Panc1 (cell line): ENCODE measurements around the gene NCKAP5. TPM values are rescaled to one million over a fixed set of nuclear protein-coding genes. Genes with fewer than 3 reads are reported as not detected.

Experiments used
- ATAC-seq: fragments of 200-7000 bp; cut with Tn5 transposase; 2 replicates; pipeline ENCODE4 v1.9.1; 2020; ENCODE audit warnings: mild to moderate bottlenecking, moderate library complexity
- BruUV-seq: library from RNA; stranded (reverse); fragments of 400-500 nt; replicated peaks from 2 replicates; lab custom pipeline; 2021; lab: Mats Ljungman, UMichigan
- CTCF ChIA-PET: fragments of 300-600 bp; sonication (Branson Sonifier 250); formaldehyde crosslinking; loops from one replicate; lab custom pipeline; 2022; ENCODE audit warnings: antibody characterized with exemption; lab: Charles Lee
- POLR2A ChIA-PET: fragments of 300-600 bp; sonication (Branson Sonifier 250); formaldehyde crosslinking; loops from one replicate; lab custom pipeline; 2022; ENCODE audit warnings: antibody characterized with exemption; lab: Charles Lee
- DNase-seq: peaks from one replicate; pipeline ENCODE4 v3.0.0-alpha.2; 2010; ENCODE audit warnings: low read depth, low spot score
- H3K27ac ChIP-seq: 2 replicates; pipeline ENCODE4 v1.5.1; 2011; ENCODE audit warnings: mild to moderate bottlenecking, low read length, inconsistent platforms
- H3K27me3 ChIP-seq: fragments of 200-500 bp; sonication (Bioruptor generic); 2 replicates; pipeline ENCODE4 v1.6.0; 2014; ENCODE audit warnings: low read length, inconsistent platforms; ENCODE audit not compliant: control insufficient read depth, insufficient read depth
- H3K36me3 ChIP-seq: fragments of 200-500 bp; sonication (Bioruptor generic); 2 replicates; pipeline ENCODE4 v1.5.1; 2014; ENCODE audit warnings: inconsistent platforms, mild to moderate bottlenecking, low read length, moderate library complexity; ENCODE audit not compliant: control insufficient read depth, insufficient read depth
- H3K4me1 ChIP-seq: 2 replicates; pipeline ENCODE4 v1.5.1; 2011; ENCODE audit warnings: inconsistent platforms, mild to moderate bottlenecking, low read length, moderate library complexity; ENCODE audit not compliant: control insufficient read depth, insufficient read depth
- H3K4me3 ChIP-seq, 2 experiments: 2 replicates each; pipeline ENCODE4 v1.5.1; 2011 to 2012; ENCODE audit warnings: low read depth in 2 of 2, low read length in 2 of 2, mild to moderate bottlenecking in 2 of 2, inconsistent platforms in 1 of 2, moderate library complexity in 1 of 2
- H3K9me3 ChIP-seq: fragments of 200-500 bp; sonication (Bioruptor generic); 2 replicates; pipeline ENCODE4 v1.5.1; 2014; ENCODE audit warnings: low read depth, mild to moderate bottlenecking, inconsistent platforms, low read length, moderate library complexity; ENCODE audit not compliant: control insufficient read depth, insufficient read depth
- CTCF ChIP-seq: fragments of 450-650 bp; IDR thresholded peaks from 2 replicates; pipeline ENCODE4 v1.5.1; 2017; ENCODE audit warnings: mild to moderate bottlenecking
- POLR2AphosphoS5 ChIP-seq: IDR thresholded peaks from 2 replicates; pipeline ENCODE4 v1.6.1; 2012; ENCODE audit warnings: mild to moderate bottlenecking, low read depth, low read length, moderate library complexity
- SIN3A ChIP-seq: IDR thresholded peaks from 2 replicates; pipeline ENCODE4 v1.6.1; 2012; ENCODE audit warnings: low read depth, mild to moderate bottlenecking, low read length, moderate library complexity, borderline replicate concordance; ENCODE audit not compliant: insufficient read depth
- TCF7L2 ChIP-seq: IDR thresholded peaks from 2 replicates; pipeline ENCODE4 v1.6.1; 2011; ENCODE audit warnings: mild to moderate bottlenecking, low read depth, low read length, inconsistent platforms
- in situ Hi-C: cut with HindIII; loops from 2 replicates; pipeline ENCODE4 v1.10.0; 2016; ENCODE audit warnings: low sequenced_read_pairs, low pct_unique_long_range_greater_than_20kb
- intact Hi-C: fragments of 100-400 bp; cut with micrococcal nuclease; formaldehyde crosslinking; loops from one replicate; pipeline ENCODE4 v1.10.0; 2022; ENCODE audit not compliant: unreplicated experiment
- total RNA-seq: library from RNA; stranded (reverse); gene quantifications from one replicate; pipeline ENCODE4 v1.2.1, GENCODE V29; 2021; ENCODE audit not compliant: unreplicated experiment
- TF ChIP-seq, protein P1 (sequence below), 2 experiments: IDR thresholded peaks; 2 replicates each; pipeline ENCODE4 v1.6.1; 2011 to 2012; ENCODE audit warnings: low read depth in 2 of 2, control low read depth in 1 of 2, low read length in 1 of 2, mild to moderate bottlenecking in 1 of 2, moderate library complexity in 1 of 2; ENCODE audit not compliant: insufficient read depth in 1 of 2

NCKAP5 gene
- total RNA-seq, 1 experiment from 2014 or later: 0.10 TPM

- Histone ChIP-seq H3K36me3 (no peaks in the 10 kb centered on the region), H3K27me3 (no peaks in the 10 kb centered on the region), H3K4me1 (no peaks in the 10 kb centered on the region), H3K27ac (no peak overlapping the region), H3K9me3 (no peaks in the 10 kb centered on the region), H3K4me3 (no peak overlapping the region)
- POLR2A ChIA-PET: no interaction called here
- TF ChIP-seq SIN3A (no peak), POLR2AphosphoS5 (no peak), TCF7L2 (no peak), CTCF (no peak)
- TF ChIP-seq, protein P1, sequence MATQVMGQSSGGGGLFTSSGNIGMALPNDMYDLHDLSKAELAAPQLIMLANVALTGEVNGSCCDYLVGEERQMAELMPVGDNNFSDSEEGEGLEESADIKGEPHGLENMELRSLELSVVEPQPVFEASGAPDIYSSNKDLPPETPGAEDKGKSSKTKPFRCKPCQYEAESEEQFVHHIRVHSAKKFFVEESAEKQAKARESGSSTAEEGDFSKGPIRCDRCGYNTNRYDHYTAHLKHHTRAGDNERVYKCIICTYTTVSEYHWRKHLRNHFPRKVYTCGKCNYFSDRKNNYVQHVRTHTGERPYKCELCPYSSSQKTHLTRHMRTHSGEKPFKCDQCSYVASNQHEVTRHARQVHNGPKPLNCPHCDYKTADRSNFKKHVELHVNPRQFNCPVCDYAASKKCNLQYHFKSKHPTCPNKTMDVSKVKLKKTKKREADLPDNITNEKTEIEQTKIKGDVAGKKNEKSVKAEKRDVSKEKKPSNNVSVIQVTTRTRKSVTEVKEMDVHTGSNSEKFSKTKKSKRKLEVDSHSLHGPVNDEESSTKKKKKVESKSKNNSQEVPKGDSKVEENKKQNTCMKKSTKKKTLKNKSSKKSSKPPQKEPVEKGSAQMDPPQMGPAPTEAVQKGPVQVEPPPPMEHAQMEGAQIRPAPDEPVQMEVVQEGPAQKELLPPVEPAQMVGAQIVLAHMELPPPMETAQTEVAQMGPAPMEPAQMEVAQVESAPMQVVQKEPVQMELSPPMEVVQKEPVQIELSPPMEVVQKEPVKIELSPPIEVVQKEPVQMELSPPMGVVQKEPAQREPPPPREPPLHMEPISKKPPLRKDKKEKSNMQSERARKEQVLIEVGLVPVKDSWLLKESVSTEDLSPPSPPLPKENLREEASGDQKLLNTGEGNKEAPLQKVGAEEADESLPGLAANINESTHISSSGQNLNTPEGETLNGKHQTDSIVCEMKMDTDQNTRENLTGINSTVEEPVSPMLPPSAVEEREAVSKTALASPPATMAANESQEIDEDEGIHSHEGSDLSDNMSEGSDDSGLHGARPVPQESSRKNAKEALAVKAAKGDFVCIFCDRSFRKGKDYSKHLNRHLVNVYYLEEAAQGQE (IDR thresholded peaks at IDR 0.05; ENCODE audit: insufficient read depth in 1 of 2, low read depth in 2 of 2, low read length in 1 of 2): no peak
- in situ Hi-C loops: no loop called here
- CTCF ChIA-PET: no interaction called here
- intact Hi-C loops: no loop called here
- no peak for ATAC-seq
- DNase-seq: no peak
- BruUV-seq: no TSS peak
These were observed 424.6 kb downstream of the NCKAP5 start for GRCh38 chr2:133143645-133144044.

DNA sequence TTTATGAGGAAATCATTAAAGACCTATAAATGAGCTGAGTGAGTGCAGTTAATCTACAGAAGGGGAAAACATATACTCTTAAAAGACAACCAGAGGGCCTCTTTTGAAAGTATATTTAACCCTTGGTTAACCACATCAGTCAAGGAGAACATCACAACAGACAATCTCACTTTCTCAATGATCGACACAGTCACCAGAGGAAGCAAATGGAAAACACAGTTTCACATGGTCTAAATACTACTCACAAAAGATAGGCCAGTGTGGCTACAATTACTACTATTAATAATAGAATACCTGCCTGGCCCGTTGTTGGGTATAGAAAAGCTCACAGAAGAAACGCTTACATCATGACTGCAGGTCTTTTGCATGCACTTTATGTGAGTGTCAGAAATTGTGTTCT is 426.2 kb downstream of the NCKAP5 start:
- DNase-seq (no peak), ATAC-seq (no peak)
- no peaks in the 10 kb centered on the region for H3K36me3 ChIP-seq
- no peak overlapping the region for H3K27ac ChIP-seq
- TF ChIP-seq POLR2AphosphoS5: no peak
- TF ChIP-seq TCF7L2: no peak
- TF ChIP-seq SIN3A: no peak
- TF ChIP-seq, protein P1 (IDR thresholded peaks at IDR 0.05; ENCODE audit: insufficient read depth in 1 of 2, low read depth in 2 of 2, low read length in 1 of 2): no peak
- TF ChIP-seq CTCF: no peak
- POLR2A ChIA-PET: no interaction called here
- H3K4me3 ChIP-seq: no peak overlapping the region
- in situ Hi-C loops (no loop called here), intact Hi-C loops (no loop called here)
- no peaks in the 10 kb centered on the region for H3K9me3 ChIP-seq
- no TSS peak for BruUV-seq
- H3K27me3 ChIP-seq: no peaks in the 10 kb centered on the region
- no peaks in the 10 kb centered on the region for H3K4me1 ChIP-seq
- CTCF ChIA-PET: no interaction called here
